NCI-H2196 (cell line): Measurements from ENCODE around the gene COL25A1.

ENCODE experiments used
- DNase-seq: peaks from one replicate; lab custom pipeline; 2025; ENCODE audit not compliant: unreplicated experiment; lab: John Stamatoyannopoulos, UW

The COL25A1 gene

DNA sequence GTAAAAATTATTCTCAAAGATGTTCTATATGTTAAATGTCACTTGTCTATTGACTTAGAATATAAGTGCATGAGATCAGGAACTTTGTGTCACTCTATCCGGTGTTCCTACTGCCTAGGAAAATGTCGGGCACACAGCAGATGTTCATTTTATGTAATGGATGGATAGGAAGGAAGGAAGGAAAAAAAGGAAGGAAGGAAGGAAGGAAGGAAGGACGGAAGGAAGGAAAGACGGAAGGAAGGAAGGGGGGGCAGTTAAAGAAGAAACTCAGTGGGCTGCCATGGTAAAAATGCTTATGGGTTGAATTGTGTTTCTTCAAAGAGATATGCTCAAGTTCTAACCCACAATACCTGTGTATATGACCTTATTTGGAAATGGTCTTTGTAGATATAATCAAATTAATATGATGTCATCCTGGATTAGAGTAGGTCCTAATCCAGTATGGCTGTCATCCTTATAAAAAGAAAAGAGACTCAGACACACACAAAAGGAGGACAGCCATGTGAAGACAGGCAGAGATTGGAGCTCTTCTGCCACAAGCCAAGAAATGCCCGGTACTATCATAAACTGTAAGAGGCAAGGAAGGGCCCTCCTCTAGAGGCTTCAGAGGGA is 86.3 kb downstream of the COL25A1 start:
- no peak for DNase-seq

DNA sequence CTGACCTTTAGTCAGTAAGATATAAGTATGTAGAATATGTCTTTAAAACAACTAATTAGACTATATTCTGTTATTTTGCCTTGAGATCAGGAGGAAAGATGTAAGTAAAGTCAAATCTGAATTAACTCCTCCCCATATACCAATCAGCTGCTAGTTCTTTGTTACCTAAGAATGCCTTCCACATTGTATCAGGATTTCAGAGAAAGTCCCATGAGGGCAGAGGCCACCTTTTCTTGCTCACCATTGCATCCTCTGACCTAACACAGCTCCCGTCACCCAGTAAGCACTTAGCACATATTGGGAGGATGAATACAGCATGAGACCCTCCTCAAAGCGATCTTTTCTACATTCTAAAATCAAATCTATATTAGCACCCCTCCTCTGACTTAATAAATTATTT is 87.0 kb downstream of the COL25A1 start:
- DNase-seq = no peak

GRCh38 chr4:109214622-109215301 is 87.7 kb downstream of the COL25A1 start:
- DNase-seq = no peak

DNA sequence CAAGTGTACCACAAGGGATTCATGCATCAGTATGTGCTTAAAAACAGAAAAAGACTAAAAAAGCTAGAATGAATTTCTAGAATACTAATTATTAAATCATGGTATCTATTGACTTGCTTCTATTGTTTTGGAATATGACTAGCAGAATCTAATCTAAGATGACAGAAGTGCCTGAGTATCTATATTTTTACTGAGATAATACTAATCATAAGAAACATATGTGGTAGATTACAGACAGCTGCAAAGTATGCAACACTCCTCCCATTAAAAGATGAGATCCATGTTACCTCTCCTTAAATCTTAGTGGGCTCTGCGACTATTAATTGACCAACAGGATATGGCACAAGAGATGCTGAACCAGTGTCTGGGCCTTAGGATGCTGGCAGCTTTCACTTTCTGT is 89.4 kb downstream of the COL25A1 start:
- no peak for DNase-seq

DNA sequence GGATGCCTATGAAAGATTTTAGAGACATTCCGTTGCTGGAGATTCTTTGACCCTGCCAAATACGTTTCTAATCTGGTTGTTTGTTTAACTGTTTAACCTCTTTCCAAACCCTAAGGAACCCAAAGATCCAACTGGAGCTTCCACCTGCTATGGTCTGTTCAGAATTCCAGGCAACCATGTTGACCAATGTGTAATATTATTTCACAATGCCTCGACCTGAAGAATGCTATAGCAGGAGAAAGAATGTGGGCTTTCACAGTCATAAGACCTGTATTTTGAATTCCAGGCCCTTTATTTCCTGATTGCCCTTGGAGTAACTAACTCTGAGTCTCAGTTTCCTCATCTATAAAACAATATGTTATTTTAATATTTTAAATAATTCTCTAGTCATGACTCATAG is 90.8 kb downstream of the COL25A1 start:
- DNase-seq = no peak

DNA sequence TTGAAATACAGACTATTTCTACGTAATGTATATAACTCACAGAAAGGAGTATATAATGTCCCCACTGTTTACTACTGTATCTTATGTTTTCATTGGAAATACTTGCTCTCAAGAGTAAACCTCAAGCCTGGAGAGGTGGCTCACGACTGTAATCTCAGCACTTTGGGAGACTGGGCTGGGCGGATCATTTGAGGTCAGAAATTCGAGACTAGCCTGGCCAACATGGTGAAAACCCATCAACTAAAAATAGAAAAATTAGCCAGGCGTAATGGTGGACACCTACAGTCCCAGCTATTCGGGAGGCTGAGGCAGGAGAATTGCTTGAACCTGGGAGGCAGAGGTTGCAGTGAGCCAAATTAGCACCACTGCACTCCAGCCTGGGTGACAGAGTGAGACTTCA is 92.8 kb downstream of the COL25A1 start:
- no peak for DNase-seq

DNA sequence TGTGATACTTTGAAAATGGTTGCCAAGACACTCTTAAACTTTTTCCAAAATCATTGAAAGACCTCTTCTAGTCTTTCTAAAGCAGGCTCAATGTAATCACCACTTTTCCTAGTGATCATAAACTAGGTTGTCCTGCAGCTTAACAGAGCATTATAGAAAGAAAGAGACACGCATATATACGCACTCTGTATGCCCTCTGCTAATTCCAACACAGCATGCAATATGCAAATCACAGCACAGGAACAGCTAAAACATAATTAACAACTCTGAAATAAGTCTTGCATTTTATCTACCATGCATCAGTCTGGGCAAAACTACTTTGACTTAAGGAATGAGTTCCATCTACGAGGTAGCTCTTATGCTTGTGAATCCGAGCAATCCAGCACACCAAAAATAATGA is 94.6 kb downstream of the COL25A1 start:
- no peak for DNase-seq

DNA sequence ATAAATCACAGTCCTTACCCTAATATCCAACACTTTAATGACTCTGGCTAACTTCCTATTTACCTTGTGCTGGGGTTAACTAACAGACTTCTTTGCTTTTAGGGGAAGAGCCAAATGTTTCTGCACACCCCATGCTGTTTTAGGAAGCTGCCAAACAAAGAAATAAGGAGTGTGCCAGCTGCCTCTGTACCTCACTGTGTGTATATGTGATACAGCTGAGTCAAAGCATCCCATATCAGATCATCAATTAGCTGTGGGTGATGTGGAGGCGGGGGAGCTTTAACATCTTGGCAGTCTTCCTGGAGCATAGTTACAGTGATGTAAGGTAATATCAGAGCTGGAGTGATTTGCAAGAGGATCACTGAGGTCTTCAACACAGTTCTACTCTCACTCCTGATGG is 95.4 kb downstream of the COL25A1 start:
- DNase-seq = no peak

- DNase-seq = no peak
Observed at GRCh38 chr4:109206620-109207019, 95.8 kb downstream of the COL25A1 start.

- DNase-seq = no peak
Observed at GRCh38 chr4:109205186-109205585, 97.3 kb downstream of the COL25A1 start.

GRCh38 chr4:109199585-109199984 is 102.9 kb downstream of the COL25A1 start:
- no peak for DNase-seq

DNA sequence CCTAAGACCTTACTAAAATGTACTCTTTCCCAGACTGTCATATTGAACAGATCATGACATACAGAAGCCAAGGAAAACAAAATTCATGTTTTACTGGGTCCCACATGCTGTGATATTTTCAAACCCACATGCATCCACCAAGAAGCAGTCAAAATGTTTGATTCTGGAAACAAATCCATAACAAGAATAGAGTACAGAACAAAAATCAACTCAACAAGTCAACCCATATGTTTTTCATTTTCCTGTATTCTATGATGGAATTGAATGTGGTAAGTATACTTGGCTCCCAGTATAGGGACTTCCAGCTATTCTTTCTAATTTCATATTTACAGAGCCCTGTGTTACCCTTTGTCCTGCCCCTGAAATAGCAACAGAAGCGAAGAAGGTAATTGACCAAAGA is 106.8 kb downstream of the COL25A1 start:
- DNase-seq = no peak

GRCh38 chr4:109191216-109191615 is 111.2 kb downstream of the COL25A1 start:
- DNase-seq = no peak

GRCh38 chr4:109186458-109186945 is 116.0 kb downstream of the COL25A1 start:
- no peak for DNase-seq

GRCh38 chr4:109185951-109186350 is 116.5 kb downstream of the COL25A1 start:
- no peak for DNase-seq

- DNase-seq = no peak
Observed at GRCh38 chr4:109185548-109185947, 116.9 kb downstream of the COL25A1 start.

- no peak for DNase-seq
Observed at GRCh38 chr4:109184491-109184961, 117.9 kb downstream of the COL25A1 start.

- DNase-seq = no peak
Observed at GRCh38 chr4:109183931-109184490, 118.4 kb downstream of the COL25A1 start.

- DNase-seq = no peak
Observed at GRCh38 chr4:109182696-109183095, 119.8 kb downstream of the COL25A1 start.

DNA sequence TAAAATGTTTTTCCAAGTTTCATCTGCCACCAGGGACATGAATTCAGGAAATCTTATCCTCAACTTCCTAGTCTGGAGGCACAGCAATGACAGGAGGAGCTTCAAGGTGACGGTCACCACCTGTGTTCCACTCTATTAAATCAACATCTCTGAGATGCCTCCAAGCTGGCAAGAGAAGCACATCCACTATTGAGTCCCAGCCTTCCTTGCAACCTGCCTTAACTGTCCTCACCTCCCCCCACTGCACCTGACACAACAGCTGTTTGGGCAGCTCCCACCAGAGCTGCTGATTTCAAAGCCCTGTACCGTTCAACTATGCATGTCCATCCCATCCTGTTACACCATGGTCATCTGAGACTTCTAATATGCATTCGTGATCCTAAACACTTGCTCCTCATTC is 123.4 kb downstream of the COL25A1 start:
- DNase-seq = no peak

DNA sequence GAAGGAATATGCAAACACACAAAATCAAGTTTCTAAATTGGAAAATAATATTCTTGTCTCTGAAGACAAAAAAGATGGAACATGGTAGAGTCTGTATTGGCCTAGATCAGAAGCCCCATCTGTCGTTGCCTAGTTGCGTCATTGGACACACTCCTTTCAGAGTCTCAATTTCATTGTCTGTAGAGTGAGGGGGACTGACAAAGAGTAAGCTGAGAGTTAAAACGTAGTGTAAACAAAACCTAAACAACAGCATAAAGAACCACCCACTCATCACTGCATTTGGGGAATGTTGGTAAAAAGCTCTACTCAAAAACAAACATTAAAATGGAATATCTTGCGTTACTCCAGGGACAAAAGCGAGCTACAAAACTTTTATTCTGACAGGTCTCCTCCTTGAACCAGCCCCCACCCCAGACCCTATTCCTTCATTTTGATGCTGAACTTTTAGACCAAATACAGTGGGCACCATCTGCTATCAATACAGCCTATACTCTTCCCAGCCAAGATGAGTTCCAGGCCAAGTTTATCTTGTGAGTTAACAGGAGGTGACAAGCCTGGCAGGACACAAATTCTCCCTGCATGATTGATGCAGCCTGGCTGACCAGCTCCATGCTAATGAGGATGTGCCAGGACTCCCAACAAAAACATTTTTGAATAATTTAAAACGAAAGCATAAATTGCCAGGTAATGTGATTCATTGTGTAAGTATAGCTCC is 125.2 kb downstream of the COL25A1 start:
- no peak for DNase-seq
